ENCODE results near the gene N4BP2L1. TPM values are rescaled to one million over a fixed set of nuclear protein-coding genes. Genes with fewer than 3 reads are reported as not detected.

The N4BP2L1 gene
- total RNA-seq, 1 donor from 2014 or later, result 11.8 TPM

DNA sequence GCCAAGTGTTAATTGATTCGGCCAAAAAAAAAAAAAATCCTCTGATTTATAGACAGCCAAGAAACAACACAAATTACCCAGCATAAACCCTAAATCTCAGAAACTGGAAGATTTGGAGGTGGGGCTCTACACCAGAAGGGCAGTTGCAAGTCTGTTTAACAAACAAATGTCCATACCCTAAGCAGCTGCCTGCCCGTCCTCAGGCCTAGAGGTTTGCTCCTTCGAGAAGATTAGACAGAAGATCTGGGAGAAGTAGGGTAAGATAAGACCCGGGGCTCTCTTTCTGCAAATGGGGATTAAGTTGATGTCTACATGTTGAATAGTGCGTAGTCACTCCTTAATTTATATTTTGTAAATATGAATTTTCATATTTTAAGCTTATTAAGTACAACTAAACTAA lies 3.4 kb upstream of the N4BP2L1 start:
- no peak for DNase-seq

DNA sequence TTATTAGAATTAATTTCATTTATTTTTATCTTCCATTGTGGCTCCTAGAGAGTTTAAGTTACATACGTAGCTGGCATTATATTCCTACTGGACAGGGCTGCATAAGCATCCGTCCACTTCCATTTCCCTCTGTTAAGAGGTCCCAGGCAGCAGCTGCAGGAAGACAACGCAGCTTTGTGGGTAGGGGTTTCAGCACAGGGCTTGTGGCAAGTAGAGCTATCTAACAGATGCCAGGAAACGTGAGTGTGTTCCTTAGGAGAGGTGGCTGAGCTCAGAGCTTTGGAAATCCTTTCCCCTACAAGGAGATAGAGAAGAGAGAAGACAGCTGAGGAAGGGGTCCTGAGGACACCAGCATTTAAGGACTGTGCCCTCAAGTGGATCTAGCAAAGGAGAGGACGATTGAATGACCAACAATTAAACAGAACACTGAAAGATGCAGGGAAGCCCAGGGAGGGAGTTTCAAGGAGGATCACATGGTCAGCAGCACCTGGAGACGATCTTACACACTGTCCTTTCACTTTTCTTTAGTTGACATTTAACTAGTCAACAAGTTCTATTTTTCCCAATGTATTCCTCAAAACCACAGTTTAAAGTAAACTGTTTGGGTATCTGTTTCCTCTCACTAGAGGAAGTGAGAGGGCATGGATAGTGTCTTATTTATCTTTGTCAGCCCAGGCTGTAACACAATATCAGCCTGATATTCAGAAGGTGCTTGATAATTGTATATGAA lies 2.3 kb upstream of the N4BP2L1 start:
- DNase-seq, result no peak

DNA sequence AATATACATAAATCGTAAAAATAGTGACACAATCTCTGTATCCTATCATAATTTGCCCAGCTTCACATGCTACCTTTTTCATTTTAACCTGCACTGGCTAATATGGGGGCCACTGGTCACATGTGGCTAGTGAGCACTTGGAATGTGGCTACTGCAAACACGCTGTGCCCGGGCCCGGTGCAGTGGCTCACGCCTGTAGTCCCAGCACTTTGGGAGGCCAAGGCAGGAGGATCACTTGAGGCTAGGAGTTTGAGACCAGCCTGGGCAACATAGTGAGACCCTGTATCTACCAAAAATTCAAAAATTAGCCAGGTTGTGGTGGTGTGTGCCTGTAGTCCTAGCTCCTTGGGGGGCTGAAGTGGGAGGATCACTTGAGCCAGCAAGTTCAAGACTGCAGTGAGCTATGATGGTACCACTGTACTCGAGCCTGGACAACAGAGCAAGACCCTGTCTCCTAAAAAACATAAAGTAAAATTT lies 1.5 kb upstream of the N4BP2L1 start:
- DNase-seq, result no peak

DNA sequence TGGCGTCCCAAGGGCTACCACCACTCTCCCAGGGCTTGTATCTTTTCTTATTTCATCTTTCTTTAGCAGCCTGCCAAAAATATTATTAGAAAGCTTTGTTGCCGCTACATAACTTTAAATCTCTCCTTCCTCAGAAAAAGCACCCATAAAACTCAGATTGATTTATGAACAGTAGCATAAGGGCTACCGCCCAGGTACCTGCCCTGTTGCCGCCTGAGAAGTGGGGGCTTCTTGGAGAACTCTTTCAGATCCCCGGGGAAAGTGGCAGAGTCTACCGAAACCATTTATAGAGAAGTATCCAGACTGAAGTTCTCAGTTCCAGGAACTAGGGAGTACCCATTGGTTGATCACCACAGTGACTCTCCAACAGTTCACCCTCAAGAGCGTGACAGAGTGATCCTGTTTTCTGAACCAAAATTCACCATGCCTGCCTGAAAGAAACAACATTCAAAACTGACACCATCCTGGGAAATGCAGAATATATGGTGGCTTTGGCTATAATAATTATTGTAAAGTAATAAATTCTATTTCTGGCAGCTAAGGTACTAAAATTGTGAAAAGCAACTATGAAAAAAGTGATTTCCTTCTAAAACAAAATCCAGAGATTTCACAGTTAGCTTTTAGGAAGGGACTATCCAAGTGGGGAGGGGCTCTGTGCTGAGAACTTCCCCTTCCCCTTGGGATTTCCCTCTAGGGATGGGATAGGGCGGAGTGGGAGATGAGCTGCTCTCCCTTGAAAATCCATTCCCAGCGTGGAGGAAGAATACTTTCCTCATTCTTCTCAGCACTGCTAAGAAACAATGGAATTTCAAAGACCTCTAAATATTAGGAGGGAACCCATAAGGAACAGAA lies 877 bp upstream of the N4BP2L1 start:
- DNase-seq, result no peak

DNA sequence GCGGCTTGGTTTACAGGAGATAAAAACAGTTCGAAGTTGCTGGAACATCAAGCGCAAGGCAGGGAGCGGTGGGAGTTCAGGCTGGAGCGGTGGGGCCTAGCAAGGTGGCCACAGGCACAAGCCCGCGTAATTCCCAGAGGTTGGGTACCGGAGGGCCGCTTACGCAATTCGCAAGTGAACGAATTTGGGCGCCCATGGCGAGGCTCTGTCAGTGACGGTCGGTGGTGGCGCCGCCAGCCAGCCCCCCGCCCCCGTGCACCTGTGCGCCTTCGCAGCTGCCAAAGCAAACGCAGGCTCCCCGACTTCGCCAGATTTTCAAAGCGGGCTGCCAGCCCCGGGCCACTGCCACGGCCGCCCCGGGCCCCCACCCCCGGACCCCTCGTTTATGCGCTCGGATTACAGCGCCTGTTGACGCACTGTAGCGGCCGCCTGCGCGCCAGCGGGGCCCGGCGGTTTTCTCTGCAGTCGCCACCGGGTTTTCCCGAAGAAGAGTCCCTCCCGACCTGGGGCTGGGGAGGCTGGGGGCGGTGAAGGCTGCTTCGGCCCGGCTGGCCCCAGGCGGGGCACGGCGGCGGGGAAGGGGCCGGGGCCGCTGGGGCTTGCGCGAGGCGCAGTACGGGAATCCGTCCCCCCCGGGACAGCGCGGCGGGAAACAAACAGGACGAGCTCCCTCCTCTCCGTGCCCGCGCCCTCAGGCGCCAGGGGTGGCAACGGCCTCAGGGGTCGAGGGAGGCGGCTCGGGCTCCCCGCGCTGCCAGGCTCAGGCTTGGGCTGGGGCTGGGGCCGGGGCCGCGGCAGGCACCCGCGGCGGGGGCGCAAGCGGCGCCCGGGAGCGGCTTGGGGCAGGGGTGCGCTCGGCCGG lies 709 bp downstream of the N4BP2L1 start:
- no peak for DNase-seq

- DNase-seq, result peak; percentile 11
Measured at GRCh38 chr13:32426191-32426989, 1.5 kb downstream of the N4BP2L1 start.

DNA sequence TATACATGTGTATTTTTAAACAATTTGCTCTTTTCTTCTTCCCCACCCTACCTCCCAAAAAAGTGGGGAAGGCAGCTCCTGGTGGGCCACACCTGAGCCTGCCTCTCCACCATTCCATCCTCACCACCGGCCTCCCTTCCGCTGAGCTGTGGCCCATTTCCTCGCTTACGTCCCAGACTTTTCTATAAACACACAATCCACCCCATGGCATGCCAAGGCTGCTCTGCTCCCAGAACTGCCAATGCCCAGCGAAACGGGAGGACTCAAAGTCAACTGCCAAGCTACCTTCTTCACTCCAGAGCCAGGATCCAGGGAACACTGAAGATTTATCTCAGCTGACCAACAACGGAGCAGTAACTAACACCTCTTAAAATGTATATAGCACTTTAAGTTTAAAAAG lies 2.8 kb downstream of the N4BP2L1 start:
- DNase-seq, result no peak

DNA sequence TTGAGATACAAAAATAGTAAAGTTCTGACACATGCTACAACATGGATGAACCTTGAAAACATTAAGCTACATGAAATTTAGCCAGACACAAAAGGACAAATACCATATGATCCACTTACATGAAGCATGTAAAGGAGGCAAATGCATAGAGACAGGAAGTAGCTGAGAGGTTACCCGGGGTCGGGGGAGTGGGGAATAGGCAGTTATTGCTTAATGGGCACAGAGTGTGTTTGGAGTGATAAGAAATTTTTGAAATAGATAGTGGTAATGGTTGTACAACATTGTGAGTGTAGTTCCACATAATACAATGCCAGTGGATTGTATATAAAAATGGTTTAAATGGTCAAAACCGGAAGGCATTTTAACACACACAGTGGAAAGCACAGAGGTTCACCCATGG lies 4.3 kb downstream of the N4BP2L1 start:
- DNase-seq, result no peak

DNA sequence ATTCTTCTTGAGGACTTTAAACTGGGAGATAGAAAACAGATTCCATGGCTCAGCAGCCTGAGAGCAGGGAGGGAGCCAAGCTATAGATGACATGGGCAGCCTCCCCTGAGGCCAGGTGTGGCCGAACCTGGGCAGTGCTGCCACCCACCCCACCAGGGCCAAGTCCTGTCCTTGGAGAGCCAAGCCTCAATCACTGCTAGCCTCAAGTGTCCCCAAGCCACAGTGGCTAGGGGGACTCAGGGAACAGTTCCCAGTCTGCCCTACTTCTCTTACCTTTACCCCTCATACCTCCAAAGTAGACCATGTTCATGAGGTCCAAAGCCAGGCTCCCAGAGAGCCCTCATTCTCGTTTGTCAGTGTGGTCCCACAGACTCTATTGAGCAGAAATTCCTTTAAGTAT lies 8.1 kb downstream of the N4BP2L1 start:
- no peak for DNase-seq

GRCh38 chr13:32417995-32418394 lies 9.9 kb downstream of the N4BP2L1 start:
- DNase-seq, result no peak

DNA sequence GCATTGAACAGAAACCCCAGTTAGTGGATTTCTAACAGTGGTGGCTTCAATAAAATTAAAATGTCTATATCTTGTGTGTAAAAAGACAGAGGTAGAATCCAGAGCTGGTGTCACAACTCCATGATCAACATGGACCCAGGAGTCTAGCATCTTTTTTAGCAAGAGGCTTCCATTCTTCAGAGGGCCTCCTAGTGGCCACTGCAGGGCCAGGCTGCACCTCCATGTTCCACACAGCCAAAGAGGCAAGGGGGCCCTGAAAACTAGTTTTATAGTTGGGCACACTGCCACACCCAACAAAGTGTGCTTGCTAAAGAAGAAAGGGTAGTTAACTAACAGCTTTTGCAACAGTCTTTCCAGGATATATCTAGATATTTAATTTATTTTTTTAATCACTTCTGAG lies 12.9 kb downstream of the N4BP2L1 start:
- no peak for DNase-seq

DNA sequence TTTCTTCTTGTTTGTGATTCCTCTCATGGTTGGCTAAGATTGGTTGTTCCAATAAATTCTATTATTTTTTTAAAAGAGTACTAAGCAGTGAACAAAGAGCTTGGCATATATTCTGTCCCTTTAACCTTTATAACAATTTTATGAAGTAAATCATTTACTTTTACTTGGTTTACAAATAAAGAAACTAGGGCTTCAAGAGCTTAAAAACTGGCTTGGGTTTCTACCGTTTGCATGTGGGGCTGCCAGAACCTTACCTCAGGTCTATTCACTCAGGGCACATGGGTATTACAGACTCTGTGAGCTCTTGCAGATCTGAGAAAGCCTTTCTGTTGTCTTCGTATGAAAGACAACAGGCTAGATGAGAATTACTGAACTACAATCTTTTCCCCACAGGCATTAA lies 13.3 kb downstream of the N4BP2L1 start:
- no peak for DNase-seq

GRCh38 chr13:32413284-32413683 lies 14.6 kb downstream of the N4BP2L1 start:
- no peak for DNase-seq

DNA sequence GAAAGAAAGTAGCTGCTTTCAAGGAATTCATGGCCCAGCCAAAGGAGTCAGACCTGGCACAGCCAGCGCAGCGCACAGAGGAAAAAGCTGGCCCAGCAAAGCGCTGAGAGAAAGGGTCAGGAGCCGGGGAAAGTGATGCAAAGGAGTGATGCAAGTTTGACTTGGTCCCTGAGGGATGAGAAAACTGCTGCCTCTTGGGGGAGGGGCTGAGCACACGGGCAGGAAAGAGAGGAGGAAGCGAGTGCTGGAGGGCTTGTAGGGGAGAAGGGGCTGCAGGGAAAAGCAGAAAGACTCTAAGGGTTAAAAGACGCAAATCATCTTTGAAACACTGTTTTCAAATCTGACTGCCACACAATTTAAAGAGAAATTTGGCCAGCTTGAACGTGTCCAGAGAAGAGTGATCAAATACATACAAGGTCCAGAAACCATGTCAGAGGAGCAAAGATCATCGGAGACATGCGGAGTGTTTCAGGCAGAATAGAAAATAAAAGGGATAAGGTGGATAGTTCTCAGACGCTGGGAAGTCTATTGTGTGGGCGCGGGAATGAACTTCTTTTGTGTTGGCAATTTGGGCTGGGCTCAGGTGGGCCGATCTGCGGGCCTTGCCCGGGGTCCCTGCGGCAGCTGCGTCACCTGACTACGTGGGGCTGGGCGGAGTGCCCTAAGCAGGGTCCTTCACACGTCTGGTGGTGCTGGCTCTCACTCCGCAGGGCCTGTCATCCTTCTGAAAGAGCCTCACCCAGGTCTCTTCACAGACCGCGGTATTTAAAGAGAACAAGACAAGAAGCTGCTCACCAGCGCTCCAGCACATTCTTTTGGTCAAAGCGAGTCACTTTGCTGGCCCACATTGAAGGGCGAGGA lies 18.1 kb downstream of the N4BP2L1 start:
- DNase-seq, result peak; percentile 12

DNA sequence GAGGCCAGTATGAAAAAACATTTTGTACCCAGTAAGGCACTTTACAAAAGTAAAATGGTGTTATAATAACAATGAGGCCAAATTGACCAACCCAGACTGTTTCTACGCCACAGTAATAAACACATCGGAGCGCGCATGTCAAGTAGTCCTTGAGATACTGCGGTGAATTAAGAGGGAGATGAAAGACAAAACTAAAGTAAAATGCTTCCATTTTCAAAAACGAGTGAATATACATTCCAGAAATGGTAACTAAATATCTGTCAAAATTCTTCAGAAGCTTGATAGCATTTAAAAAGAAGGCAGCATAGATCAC lies 19.0 kb downstream of the N4BP2L1 start:
- DNase-seq, result no peak

DNA sequence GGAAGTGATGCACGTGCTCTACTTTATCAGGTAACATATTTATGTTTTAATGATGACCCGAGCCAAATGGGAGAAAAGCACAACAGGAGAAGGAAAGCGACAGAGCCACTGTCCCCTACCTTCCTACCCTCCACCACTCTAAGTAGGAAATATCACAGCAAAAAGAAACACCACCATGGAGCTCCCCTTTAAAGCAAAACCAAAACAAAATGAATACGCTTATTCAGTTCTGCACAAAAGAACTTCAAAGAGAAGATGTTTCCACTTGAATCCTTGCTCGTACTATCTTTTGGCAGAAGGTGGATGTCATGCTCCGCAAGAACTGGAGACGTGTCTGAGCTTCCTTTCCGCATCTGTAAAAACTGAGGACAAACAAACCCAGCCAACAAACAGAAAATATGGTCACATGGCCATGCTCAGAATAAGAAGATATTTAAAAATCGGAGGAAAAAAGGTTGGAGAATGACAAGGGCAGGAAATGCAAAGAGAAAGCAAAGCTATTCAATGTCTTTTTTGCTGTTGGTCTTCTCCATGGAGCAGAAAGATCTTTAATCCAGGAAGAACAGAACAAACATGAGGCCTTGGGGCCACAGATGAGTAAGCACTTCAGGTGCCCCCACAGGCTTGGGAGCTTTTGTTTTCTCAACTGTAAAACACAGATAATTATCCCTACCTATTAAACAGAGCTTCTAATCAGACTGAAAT lies 19.5 kb downstream of the N4BP2L1 start:
- DNase-seq, result no peak

DNA sequence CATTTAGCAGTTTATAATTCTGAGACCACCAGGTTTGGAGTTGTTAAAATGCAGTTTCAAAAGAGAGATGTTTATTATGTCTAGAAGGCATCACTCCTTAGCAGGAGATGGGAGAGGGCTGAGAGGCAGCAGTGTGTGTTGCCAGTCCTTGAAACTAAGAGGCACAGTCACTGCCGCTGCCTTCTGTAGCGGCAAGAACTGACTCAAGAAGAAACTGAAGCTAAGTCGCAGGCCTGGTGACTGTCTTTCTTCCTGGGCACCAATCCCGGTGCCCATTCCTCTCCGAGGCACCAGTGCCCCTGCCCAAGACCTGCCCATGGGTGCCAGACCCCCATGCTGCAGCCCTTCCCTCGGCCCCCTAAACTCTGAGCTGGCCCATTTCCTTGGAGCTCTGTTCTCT lies 20.1 kb downstream of the N4BP2L1 start:
- DNase-seq, result no peak

GRCh38 chr13:32403108-32403507 lies 24.8 kb downstream of the N4BP2L1 start:
- DNase-seq, result no peak

GRCh38 chr13:32391101-32391619 lies 36.8 kb downstream of the N4BP2L1 start:
- no peak for DNase-seq

GRCh38 chr13:32390484-32390883 lies 37.4 kb downstream of the N4BP2L1 start:
- DNase-seq, result no peak

Data from skin of body (tissue), 2 donors.